ENCODE measurements around the gene OTX1.

DNA sequence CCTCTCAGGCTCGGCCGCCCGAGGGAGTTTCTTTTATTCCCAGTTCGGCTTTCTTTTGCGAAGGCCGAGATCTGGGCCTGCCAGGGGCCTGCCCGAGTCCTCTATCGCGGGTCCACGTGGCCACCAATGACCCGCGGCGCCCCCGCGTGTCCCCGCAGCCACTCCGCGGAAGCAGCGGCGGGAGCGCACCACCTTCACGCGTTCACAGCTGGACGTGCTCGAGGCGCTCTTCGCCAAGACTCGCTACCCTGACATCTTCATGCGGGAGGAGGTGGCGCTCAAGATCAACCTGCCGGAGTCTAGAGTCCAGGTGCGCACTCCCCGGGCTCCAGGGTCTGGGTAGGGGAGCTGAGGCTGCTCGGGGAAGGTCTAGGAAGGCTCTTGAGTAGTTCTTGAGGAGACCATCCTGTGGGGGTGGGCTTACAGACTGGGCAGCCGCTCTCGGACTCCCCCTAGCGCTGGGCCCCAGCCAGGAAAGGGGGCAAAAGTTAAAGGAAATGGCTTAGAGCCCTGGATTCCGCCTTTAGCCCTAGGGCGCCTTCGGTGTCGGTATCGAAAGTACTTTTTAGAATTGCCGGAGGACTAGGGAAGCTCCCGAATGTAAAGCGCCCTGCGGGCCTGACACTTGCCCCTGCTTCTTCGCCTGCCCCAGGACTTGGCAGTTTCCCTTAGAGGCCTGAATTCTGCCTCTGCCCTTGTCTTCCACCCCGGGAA is 3.4 kb downstream of the OTX1 start:
- TF ChIP-seq POLR2AphosphoS5 (IDR thresholded peaks at IDR 0.05) (no peak), EP300 (IDR thresholded peaks at IDR 0.05) (no peak)
- TF ChIP-seq, protein P1, sequence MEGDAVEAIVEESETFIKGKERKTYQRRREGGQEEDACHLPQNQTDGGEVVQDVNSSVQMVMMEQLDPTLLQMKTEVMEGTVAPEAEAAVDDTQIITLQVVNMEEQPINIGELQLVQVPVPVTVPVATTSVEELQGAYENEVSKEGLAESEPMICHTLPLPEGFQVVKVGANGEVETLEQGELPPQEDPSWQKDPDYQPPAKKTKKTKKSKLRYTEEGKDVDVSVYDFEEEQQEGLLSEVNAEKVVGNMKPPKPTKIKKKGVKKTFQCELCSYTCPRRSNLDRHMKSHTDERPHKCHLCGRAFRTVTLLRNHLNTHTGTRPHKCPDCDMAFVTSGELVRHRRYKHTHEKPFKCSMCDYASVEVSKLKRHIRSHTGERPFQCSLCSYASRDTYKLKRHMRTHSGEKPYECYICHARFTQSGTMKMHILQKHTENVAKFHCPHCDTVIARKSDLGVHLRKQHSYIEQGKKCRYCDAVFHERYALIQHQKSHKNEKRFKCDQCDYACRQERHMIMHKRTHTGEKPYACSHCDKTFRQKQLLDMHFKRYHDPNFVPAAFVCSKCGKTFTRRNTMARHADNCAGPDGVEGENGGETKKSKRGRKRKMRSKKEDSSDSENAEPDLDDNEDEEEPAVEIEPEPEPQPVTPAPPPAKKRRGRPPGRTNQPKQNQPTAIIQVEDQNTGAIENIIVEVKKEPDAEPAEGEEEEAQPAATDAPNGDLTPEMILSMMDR (IDR thresholded peaks at IDR 0.05) = no peak

All from upper lobe of left lung (tissue), 4 donors.